ENCODE measurements around the gene ZSWIM7.

- no peak for TF ChIP-seq POLR2AphosphoS5 (IDR thresholded peaks at IDR 0.05; ENCODE audit: borderline replicate concordance, low read depth, low read length)
- no peak for TF ChIP-seq EZH2 (IDR thresholded peaks at IDR 0.05)
- no peak for TF ChIP-seq FOXP2 (optimal IDR thresholded peaks at IDR 0.05; ENCODE audit: control extremely low read depth, extremely low read length, insufficient read depth)
Observed at GRCh38 chr17:15971882-15972281, 27.6 kb downstream of the ZSWIM7 start.
